ENCODE measurements around the gene PNPLA1.

PNPLA1 gene

DNA sequence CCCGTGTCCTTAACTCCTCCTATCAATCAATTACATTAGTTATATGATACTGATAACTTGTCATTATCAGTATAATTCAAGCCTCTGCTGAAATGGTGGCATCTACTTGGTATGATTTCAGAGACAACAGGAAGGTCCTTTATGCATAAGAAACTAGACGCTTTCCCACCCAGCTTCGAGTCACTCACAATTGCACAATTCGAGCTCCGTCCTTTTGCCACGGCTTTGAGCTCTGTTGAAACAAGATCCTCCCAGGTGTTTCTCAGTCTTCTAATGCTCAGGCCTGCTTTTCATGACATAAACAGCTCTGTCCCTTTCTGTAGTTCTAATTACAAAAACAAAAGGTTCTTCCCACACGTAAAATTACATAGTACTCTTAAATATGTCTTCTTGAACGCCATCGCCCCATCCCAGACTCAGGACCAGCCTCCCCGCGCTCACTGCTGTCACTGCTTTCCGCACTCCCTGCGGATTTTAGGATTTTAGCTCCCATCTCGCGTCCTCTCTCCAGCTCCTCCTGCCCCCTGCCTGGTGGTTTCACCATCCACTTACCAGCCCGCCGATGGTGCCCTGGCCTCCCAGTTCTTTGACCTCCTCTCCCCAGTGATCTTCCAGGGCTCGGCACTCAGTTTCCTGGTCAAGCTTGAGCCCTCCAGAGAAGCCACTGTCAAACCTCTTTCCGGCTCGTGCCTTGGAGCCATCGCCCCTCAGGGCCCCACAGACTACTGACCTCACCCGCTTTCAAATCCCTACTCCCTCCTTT is 23.2 kb upstream of the PNPLA1 start:
- no peak for DNase-seq (ENCODE audit: low read depth)

DNA sequence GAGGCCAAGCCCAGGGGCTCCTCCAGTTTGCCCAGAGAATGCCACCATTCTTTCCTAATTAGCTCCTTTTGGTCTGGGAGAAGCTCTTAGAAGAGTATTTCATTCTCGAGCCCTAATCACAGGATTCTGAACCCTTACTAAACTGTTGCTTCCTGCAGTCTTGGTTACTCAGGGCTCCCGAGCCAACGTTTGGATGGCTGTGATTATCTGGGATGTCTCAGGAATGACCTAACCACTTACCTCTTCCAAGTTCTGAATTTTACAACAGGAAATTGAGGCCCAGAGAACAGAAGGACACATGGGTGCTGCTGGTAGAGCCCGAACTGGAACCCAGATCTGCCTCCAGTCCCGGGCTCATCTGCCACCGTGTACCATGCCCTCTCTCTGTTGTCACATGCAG is 22.2 kb upstream of the PNPLA1 start:
- DNase-seq (ENCODE audit: low read depth) = peak; percentile 54

DNA sequence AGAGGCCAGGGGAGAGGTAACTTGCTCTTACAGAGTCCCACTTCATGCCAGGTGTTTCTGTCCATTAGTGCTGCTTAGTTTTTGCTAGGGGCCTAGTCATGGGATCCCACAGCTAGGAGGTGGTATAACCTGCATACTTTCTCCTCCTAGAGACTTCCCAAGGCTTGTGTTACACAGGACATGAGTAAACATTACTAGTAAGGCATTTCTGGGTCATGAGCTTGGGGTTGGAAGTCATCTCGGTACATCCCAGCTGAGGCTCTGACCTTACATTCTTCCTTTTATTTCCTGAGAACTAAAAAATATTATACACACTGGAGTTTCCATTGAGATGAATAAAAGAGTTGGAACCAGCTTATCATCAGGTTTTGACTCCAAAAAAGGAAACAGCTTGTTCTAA is 20.9 kb upstream of the PNPLA1 start:
- DNase-seq (ENCODE audit: low read depth) = peak; percentile 87

DNA sequence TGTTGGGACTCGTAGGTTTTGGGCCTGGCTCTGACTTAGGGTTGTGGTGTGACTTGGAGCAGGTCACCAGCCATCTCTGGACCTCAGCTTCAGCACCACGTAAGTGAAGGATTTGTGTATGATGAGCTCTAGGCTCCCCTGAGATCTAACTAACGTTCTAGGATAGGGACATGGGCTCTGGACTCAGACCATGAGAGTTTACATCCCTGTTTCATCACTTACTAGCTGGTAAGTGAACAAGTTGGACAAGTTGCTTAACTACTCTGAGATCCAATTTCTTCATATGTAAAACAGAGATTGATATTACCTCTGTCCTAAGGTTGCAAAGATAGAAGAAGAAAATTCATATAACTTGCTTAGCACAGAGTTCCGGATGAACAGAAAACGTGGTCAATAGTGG is 20.3 kb upstream of the PNPLA1 start:
- DNase-seq (ENCODE audit: low read depth) = no peak

DNA sequence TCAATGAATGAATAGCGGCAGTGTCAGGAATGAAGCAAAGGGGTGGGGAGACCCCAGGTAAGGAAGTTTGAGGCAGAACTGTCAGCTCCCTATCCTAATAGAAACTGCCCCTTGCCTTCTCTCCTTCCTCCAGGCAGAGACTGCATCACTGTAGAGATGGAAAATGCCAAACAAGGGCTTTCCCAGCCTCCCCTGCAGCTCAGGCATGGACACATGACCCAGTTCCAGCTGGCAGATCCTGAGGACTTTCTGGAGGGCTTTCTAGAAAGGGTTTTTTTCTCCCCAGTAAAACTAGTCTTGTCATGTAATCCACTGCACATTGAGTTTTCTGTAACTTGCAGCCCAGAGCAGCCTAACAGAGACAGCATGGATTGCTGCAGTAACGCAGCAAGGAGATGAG is 17.9 kb upstream of the PNPLA1 start:
- no peak for DNase-seq (ENCODE audit: low read depth)

DNA sequence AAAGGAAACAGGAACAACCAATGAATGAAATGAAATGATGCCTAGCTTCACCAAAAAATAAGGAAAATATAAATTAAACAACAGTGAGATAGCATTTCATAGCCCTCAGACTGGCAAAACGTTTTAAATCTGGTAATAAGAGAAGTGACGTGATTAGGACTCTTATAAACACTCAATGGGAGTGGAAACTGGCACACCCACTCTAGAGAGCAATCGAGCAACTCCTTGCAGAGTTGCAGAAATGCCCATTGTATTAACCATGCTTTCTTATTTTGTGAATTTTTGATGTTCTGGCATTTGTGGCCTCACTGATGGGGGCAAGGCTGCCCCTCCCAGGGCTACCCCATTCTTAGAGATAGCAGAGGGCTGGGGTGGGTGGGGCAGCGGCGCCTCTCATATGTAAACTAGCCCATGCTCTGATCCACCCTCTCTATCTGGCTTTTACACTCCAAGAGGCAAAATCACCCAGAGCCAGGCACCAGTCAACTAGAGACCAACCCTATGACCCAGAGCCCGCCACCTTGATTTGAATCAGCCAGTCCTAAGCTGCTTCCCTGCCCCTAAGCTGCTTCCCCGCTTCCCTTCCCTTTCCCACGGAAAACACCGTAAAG is 6.4 kb upstream of the PNPLA1 start:
- no peak for DNase-seq (ENCODE audit: low read depth)

DNA sequence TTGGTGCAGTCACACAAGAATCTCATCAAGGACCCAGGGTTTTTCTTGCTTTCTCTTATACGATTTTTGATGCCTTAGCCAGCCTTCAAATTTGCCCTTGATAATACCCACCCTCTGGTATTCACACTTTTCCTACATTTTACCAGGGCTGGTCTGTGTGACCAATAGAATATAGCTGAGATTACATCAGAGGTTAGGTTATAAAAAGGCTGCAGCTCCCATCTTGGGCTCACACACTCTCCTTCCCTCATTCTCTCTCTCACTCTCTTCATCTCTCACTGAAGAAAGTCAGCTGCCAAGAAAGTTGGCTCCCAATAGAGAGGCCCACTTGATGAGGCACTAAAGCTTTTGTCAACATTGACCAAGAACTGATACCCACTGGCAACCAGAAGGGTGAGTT is 4.1 kb upstream of the PNPLA1 start:
- no peak for DNase-seq (ENCODE audit: low read depth)

DNA sequence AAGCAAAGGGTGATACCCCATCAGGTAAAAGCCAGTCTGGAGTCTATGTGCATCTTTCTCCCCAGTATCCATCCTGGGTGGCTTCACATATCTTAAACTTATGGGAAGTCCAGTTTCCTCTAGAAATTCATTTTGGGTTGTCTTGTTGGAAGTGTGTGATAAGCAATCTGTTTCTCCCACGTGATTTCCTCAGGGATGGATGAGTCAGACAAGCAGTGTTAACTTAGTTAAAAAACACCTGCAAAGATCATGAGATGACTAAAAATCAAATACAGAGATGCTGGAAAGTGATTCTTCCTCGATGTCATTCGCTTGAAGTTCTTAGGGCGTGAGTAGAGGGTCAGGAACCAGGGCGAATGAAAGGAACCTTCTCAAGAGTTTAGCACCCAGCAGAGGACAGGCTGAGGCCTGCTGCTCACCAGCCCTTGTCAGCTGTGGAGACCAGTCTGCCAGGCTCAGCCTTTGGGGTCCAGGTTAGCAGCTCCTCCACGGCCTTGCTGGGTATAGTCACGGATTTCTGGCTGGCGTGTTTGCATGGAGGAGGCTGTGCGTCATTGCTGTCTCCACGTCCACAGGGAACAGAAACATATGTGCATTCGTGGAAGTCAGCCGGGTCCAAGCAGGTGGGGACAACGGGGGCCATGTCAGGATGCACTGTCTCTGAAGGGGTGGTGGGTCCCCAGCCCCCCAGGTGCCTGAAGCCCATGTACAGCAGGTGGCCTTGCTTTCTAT is 2.8 kb upstream of the PNPLA1 start:
- DNase-seq (ENCODE audit: low read depth) = no peak

DNA sequence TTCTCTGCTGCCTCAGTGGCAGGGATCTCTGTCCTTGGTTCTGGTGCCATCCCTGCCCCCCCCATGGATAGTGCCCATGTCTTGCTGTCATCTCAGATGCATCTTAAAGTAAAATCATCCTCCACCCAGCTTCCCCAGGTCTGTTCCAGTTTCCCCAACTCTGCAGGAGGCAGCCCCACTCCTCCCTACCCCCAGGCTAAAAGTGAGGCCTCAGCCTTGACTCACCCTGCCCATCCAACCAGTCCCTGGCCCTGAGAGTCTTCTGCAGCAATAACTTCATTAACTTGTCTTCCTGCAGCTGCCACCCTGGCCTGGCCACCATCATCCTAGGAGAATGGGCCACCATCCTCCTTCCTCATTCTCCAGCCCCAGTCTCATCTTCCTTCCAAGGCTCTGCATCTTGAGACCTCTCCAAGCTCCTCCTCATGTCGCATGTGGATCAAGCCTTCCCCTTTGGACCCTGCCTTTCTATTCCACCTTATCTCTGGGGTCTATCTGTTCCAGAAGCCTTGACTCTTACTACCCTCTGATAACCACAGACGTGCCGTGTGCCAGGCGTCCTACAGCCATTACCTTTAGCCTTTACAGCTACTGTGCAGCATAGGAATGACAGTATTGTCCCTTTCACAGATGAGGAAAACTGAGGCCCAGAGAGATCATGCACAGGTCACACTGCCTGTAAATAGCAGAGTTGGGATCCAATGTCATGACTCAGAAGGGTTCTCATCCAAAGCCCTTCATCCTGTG is 2.0 kb upstream of the PNPLA1 start:
- peak; percentile 35 for DNase-seq (ENCODE audit: low read depth)

DNA sequence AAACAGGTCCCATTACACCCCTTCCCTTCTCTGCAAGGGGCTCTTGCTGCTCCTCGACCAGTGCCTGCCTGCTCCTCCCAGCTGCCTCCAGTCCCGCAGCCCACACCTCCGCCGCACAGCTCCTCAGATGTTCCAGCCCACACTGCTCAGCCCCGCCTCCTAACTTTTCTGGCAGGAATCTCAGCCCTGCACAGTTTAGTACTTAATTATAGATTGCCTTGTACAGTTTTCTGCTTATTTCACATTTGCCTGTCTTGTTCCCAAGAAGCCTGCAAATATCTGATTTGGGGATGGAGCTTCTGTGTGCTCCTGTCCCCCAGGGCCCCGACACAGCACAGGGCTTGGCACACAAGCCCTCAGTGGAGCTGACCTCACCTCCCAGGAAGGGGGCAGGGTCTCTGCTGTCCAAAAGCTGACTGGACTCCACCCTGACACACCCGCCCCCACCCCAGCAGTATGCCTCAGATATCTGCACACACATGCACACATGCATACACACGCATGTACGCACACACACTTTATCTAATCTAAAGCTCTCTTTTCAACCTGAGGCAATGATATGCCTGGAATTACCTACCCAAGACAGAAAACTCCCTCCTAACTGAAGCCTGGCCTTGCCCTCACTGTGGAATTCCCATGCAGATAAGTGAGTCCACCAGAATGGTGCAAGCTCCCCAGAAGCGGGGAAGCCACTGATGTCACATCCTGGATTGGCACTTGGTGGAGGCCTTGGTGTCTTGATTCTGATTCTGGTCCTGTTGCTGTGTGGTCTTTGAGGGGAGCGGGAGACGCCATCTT is 1.2 kb upstream of the PNPLA1 start:
- no peak for DNase-seq (ENCODE audit: low read depth)

DNA sequence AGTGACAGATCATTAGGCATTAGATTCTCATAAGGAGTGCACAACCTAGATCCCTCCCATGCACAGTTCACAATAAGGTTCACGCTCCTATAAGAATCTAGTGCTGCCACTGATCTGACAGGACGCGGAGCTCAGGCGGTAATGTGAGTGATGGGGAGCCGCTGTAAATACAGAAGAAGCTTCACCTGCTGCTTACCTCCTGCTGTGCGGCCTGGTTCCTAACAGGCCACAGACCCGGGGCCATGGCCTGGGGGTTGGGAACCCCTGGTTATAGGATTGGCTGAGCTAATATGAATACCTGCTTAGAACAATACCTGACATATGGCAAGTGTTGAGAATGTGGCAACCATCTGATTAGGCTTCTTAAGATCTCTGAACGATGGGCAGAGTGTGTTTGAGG is 2.4 kb downstream of the PNPLA1 start:
- no peak for DNase-seq (ENCODE audit: low read depth)

DNA sequence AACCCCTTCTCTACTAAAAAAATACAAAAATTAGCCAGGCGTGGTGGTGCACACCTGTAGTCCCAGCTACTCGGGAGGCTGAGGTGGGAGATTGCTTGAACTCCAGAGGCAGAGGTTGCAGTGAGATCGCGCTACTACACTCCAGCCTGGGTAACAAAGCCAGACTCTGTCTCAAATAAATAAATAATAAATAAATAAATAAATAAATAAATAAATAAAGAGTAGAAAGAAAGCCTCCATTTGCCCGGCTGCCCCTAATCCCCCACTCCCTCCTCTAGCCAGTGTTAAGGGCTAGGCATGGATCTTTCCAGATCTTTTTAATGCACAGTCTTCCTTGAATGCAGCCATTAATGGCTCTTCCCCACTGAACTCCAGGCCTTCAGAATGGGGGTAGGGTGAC is 3.2 kb downstream of the PNPLA1 start:
- no peak for DNase-seq (ENCODE audit: low read depth)

DNA sequence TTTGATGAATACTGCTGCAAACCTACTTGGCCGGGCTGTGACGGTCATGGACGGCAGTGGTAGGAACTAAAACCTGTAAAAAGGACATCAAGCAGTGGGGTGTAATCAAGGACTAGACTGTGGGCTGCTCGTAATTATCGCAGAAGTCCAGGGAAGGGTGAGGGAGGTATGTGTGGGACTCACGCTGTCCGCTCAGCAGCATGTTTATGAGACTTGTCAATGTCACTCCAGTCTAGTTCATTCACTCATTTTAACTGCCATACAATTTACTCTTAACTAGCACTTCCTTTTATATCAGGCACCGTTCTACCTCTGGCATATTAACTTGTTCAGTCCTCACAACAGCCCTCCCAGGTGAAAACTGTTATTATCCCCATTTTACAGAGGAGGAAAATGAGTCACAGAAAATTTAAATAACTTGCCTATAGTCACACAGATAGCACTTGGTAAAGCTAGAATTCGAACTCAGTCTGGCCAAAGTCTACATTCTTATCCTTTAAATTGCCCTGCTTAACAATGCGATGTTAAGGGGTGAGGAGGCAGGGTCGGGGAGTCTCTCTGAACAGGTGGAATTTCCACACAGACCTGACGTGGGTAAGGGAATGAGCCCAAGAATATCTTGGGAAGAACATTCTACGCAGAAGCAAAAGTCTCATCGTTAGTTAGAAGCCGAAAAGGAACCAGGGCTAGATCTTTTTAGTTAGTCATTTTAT is 4.1 kb downstream of the PNPLA1 start:
- DNase-seq (ENCODE audit: low read depth) = no peak

DNA sequence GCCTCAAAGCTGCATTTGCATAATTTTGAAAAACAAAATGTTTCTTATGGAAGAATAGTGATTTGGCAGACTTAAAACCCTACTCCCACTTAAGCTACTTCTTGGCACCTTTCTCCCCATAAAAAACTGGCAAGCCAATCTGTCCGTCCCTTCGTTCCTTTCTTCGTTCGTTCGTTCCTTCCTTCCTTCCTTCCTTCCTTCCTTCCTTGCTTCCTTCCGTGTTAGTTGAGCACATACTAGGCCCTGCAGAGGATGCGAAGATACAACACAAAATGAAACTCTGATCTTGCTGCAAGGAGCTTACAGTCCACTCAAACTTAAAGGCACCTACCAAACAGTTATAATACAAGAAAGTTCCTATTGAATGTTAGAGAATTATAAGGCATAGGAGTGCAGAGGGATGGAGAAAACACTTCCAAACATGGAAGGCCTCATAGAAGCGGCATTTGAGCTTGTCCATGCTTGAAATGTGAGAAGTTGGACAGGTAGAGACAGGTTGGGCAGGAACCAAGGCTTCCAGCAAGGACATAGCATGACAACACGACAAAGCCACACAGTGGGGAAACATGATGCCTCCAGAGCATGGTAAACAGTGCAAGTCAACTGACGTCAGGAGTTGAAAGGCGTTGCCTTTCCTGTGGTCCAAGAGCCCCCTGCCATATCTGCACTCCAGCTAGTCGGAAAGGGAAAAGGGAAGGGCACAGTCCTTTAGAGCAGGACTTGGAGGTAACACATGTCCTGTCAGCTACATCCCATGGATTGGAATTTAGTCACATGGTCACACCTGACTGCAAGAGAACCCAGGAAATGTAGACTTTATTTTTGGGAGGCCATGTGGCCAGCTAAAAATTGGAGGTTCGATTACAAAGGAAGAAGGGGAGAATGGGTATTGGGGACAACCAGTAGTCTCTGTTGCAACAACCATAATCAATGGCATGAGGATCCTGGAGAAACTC is 7.0 kb downstream of the PNPLA1 start:
- DNase-seq (ENCODE audit: low read depth) = no peak

DNA sequence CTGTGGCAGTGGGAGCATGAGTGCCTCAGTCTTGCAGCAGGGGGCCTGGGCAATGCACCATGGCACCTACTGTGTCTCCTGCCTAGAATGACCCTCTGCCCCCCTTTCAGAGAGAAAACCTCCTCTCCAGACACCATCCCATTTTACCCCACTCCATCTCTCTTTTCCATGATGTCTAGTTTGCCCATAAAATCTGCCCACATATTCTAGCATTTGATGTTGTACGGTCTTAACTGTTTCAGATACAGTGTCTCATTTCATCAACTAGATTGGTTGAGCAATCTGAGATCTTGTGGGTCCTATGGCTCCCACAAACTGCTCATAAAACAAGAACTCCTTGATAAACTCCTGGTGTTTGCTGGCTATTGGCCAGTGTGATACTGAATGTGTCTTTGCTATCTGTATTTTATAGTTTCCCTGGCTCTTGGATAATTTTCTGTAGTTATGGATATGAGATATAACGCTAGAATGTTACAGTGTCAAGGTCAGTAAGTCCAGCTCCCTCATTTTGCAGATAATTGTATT is 8.1 kb downstream of the PNPLA1 start:
- no peak for DNase-seq (ENCODE audit: low read depth)

DNA sequence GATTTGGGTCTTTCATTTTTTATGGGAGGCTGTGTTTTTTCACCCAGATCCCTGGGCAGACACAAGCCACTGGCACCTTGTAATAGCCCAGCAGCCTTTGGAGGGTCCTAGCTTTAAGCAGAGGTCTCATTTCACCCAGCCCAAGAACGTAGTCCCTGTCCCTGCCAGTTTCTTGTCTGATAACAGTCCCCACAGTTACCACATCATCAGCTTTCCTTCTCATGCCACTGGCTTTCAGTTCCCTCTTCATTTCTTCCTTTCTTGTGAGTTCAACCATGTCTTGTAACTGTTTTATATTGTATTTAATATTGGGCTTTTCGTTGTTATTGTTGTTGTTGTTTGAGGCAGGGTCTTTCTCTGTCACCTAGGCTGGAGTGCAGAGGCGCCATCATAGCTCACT is 10.6 kb downstream of the PNPLA1 start:
- DNase-seq (ENCODE audit: low read depth) = no peak

DNA sequence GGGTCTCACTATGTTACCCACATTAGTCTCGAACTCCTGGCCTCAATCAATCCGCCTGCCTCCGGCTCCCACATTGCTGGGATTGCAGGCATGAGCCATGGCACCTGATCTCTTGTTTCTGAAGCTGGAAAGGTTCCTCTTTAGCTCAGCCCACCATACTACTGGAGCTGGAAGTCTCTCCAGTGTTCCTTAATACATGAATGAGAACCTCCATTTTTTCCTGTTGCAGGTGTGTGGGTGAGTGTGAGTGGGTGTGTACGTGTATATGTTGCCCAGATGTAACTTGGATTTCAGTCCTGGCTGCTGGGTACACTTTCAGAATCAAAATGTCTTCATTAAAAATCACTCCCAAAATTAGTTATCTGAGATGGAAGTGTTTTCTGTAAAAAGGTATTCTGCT is 11.1 kb downstream of the PNPLA1 start:
- DNase-seq (ENCODE audit: low read depth) = no peak

DNA sequence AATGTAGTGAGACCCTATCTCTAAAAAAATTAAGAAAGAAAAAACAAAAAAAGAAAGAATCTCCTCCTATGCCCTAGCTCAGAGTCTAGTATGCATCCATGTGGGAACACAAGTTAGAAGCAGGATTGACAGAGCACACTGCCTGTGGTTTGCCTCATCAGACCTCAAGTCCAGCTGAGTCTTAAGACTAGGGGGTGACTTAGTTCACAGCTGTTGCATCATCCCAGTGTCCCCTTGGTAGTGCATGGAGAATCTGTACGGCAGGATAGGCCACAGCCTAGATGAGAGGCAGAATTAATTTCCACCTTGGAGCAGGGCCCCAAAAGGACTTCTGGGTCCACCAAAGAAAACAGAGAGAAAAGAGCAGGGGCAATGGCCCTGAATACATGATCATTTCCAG is 13.7 kb downstream of the PNPLA1 start:
- no peak for DNase-seq (ENCODE audit: low read depth)

DNA sequence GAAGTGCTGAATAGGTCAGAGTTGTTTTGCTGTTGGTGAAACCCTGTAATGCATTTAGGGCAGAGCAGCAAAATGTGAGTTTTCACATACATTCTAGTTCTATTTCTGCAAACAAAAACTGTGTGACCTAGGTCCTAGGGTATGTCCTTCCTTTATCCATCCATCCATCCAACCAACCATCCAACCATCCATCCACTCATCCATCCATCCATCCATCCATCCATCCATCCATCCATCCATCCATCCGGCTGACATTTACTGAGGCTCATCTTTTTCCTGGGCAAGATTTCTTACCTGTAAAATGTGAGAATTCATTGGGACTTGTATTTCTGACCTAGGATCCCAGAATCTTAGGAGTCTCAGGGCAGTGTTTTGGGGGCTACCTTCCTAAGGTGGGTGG is 14.5 kb downstream of the PNPLA1 start:
- DNase-seq (ENCODE audit: low read depth) = no peak

DNA sequence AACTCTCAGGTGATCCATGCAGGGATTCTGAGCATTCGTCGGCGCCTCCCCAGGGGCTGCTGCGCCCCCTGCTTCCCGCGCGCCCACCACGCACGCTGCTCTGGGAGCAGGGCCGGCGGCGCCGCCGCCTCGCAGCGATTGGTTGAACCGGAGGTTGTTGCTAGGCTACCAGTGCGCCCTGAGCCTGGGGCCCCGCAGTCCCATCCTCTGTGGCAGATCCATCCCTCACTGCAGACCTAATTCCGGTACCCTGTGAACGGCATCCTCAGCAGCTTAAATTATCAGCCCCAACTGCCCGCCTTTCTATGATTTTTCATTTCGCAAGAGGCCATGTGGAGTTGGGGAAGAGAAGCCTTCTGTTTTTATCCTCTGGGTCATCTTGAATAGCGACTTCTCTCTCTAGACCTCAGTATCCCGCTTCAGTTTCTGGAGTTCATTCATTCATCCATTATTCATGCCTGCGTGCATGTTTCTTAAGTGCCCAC is 15.4 kb downstream of the PNPLA1 start:
- no peak for DNase-seq (ENCODE audit: low read depth)

Data from ELR (cell line).